NCI-H2196 treated with DMSO at 0.1 percent for 48 hours (cell line): ENCODE data around the gene TP53TG3.
"Not testable (repeated sequence)": the region's sequence is repeated elsewhere in the genome, so short reads cannot be mapped to it uniquely, and the experiment has no call there.

ENCODE experiments used
- DNase-seq: peaks from one replicate; lab custom pipeline; 2025; ENCODE audit not compliant: unreplicated experiment; lab: John Stamatoyannopoulos, UW

Gene TP53TG3, protein sequence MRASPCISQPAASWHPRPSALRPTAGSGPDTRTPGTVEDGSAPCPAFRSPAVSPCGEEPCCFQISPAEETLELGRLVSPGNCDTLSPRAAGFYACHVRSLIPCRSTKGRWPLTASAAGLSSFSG

GRCh38 chr16:32676065-32676464 is at the start of gene TP53TG3:
TP53TG3 (minus strand) TSS chr16:32676165; CDS start chr16:32676097, 68 bp downstream.
- not testable (repeated sequence) for DNase-seq

DNA sequence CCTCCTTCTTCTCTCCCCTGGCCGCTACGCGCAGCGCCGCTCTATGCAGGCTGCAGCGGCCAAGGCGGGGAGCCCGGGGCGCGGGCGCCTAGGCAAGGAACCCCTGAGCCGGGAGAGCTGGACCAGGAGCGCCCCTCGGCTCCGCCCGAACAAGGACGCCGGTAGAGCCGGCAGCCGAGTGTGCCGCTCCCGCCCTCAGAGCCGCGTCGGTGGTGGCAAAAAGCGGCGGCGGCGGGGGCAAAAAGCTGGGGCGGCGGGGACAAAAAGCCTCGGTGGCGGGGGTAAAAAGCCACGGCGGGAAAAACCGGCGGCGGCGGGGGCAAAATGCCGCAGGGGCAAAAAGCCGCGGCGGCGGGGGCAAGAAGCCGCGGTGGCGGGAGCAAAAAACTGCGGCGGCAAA is 25.1 kb downstream of the TP53TG3 start:
- not testable (repeated sequence) for DNase-seq

DNA sequence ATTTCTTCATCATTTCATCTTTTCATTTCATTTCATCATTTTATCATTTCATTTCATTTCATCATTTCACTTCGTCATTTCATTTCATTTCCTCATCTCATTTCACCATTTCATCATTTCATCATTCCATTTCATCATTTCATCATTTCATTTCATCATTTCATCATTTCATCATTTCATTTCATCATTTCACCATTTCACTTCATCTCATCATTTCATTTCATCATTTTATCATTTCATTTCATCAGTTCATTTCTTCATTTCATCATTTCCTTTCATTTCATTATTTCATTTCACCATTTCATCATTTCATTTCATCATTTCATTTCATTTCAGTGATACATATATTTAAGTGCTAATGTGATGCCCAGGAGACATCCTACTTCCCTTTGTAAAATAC is 28.4 kb downstream of the TP53TG3 start:
- not testable (repeated sequence) for DNase-seq

DNA sequence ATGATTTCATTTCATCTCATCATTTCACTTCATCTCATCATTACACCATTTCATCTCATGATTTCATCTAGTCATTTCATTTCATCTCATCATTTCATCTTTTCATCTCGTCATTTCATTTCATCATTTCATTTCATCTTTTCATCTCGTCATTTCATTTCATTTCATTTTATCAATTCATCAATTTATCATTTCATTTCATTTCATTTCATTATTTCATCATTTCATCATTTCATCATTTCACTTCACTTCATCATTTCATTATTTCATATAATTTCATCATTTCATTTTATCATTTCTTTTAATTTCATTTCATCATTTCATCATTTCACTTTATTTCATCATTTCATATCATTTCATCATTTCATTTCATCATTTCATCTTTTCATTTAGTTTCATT is 29.2 kb downstream of the TP53TG3 start:
- DNase-seq: not testable (repeated sequence)

GRCh38 chr16:32646177-32646576 is 29.8 kb downstream of the TP53TG3 start:
- DNase-seq: not testable (repeated sequence)

GRCh38 chr16:32645278-32645908 is 30.6 kb downstream of the TP53TG3 start:
- DNase-seq: not testable (repeated sequence)

DNA sequence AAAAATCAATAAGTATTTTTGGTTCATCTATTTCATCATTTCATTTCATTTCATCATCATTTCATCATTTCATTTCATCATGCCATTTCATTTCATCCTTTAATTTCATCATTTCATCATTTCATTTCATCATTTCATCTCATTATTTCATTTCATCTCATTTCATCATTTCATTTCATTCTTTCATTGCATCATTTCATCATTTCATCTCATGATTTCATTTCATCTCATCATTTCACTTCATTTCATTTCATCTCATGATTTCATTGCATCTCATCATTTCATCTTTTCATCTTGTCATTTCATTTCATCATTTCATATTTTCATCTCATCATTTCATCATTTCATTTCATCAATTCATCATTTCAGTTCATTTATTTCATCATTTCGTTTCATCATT is 31.2 kb downstream of the TP53TG3 start:
- not testable (repeated sequence) for DNase-seq

- DNase-seq: not testable (repeated sequence)
Observed at GRCh38 chr16:32637614-32638013, 38.4 kb downstream of the TP53TG3 start.

DNA sequence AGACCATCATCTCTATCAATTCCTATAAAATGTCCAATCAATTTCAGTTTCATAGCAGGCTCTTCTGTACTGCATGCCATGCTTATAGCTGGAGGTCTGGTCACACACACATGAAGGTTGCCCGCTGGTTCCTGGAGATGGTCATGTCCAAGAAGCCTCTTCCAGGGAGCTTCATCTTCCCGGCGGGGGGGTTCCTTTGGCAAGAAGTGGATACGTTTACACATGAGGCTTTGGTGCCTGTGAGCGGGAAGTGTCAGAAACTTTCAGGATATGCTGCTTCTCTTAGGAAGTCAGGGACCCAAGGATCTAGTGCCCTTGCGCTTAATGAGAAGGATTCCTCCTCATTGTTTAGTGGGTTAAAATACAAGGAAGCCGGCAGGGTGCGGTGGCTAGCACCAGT is 43.9 kb downstream of the TP53TG3 start:
- DNase-seq: not testable (repeated sequence)
